ENCODE measurements around the gene EIF4EBP2.

Gene EIF4EBP2

DNA sequence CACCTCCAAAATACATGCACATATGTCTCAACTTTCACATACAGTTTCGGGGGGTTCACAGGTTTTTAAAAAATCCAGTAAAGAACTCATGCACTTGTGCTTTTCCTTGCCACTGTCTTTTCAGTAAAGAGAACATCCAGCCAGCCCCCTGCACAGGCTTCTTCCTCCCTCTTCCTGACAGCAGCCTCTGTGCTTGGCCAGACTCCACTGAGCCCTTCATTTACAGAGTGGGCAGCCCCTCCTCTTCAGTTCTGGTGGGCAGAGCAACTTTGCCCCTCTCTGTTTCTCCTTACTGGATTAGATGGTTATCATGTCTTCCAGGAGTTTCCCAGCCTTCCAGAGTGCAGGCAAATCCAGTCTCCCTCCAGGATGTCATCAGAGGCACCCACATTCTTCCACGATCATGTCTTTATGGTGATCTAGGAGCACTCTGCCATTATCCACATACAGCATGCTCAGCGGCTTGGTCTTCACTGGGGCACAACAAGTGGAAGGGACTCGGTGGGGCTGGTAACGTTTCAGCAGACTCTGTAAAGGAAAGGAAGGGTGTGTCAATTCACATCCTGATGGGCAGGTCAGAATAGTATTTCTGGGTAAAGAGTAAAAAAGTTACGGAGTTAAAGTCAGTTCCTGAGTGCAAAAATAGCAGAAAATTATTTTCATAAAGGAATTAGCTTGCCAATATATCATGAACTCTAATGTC is 28.8 kb downstream of the EIF4EBP2 start:
- no peak for DNase-seq (ENCODE audit: low spot score)

DNA sequence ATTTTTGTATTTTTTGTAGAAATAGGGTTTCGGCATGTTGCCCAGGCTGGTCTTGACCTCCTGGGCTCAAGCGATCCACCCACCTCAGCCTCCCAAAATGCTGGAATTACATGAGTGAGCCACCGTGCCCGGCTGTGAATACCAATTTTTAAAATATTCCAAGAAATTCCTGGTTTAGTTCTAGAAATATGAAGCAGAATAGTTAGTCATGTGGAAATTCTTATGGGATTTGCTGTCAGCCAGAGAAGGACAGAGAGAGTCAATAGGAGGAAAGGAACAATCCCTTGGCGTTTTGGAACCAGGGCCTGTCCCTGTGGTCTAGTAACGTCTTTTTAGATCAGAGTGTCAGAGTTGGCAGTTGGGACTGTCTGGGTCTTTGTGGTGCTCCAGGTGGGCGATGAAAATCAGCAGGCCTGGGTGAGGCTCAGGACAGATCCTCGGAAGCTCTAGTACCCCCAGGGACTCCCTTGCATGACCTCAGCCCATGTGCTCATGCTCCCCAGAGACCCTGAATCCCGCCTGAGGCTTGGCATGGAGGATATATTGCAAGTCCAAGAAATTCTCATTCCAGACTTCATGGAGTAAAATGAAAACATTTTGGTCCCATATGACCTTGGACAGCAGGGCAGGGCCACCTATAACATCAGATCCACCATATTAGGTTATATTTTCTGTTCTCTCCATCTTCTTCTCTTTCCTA is 29.8 kb downstream of the EIF4EBP2 start:
- DNase-seq (ENCODE audit: low spot score) = no peak

DNA sequence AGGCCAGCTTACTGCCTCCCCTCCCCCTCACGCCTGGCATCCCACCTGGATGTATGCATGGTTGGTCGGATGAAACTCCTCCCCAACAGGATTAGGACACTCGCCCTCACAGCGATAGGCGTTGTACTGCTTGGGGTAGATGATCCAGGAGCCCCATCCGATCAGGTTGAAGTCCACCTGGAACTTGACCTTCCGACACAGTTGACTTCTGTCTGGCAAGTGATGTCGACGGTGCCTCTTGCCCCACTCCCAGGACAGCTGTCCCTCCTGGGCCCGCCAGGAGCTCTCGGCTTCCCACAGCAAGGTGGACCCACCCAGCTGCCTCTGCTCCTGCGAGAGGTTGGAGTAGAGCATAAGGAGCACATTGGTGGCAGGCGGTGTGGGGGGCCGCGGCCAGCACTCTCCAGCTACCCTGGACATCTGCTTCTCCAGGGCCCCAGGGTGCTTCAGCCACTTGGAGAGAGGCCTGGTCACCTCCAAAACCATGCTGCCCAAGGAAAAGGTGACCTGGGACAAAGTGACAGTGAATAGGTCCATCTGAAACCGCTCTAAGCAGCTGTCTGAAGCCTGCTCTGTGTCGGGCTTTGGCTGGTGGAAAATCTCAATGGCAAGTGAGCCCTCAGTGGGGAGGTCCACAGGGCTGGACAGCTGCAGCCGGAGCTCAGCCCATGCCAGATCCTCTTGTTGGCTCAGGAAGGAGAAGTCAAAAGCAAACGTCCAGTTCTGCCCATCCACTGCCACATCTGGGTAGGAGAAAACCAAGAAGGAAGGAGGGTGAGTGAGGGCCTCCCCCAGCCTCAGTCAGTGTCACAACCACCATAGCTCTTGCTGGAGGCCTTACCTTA is 31.5 kb downstream of the EIF4EBP2 start:
- no peak for DNase-seq (ENCODE audit: low spot score)

DNA sequence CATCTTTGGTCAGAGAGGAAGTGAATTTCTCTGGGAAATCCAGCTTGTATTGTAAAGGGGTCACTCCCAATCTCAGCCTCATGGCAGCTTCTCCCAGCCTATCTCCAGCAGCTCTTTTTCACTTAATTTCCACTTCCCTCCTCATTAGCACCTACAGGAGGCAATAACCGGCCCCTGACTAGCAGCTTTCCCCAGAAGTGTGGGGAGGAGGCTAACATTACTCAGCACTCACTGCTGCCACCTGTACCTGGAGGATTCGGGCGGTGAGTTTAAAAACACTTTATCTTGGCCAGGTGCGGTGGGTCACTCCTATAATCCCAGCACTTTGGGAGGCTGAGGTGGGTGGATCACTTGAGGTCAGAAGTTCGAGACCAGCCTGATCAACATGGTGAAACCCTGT is 33.8 kb downstream of the EIF4EBP2 start:
- no peak for DNase-seq (ENCODE audit: low spot score)

DNA sequence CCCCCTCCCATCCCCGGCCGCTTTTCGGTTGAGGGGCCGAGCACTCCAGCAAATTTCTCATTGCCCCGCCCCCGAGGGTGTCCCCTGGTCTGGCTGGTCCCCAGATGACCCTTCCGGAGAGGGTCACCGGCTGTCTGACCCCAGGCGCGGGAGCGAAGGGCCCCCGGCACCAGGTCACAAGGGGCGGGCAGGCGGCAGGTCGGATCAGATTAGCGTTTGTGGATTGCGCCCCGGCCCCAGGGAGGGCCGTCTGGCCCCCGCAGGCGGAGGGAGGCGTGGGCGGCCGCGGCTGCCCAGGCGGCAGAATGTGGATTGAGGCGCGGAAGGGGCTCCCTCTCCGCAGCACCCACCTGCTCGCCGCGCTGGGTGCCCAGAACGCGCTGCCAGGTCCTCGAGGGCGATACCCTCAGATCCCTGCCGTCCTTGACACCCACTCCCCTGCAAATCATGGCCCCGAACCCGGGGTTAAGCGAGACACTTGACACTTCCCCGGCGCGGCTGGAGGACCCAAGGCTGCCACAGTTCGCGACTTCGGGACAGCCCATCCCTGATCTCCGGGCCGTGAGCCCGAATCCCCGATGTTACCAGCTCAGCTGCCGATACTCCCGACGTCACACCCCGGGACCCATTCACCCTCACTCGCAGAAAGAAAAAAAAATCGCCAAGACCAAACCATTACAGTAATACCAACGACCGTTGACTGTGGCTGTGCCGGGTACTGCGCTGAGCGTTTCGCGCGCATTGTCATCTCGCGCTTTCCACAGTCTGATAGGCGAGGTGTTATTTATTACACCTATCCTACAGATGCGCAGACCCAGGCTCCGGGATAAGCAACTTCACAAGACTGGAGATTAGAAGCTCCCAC is 36.6 kb downstream of the EIF4EBP2 start:
- no peak for DNase-seq (ENCODE audit: low spot score)

DNA sequence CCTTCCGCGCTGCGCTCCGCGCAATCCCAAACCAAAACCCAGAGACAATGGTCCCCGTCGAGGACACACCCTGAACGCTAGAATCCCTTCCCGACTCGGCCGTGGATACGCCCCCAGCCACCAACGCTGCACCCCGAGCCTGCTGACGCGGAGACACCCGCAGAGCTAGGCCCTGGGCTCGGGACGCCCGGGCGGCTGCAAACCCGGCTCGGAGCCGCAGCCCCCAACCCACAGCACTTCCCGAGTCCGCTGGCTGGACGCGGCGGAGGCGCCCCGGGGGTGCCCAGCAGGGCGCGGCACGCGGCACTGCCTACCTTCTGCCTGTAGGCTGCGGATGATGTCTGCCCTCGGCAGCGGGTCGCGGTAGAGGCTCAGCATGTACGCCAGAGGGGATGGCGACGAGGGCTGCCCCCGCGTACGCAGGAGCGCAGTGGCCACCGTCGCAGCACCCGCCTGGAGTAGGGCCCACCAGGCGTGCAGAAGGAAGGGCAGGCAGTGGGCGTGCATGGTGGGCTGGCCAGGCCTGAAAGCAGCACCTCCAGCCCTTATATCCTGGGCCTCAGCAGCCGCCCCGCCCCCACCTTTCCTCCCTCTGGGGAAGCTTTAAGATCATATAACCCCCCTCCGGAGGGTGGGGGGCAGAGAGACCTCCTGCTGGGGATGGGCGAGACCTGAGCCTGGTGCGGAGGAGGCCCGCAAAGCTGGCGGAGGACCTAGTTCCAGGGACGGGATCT is 37.4 kb downstream of the EIF4EBP2 start, which contains the start of gene NODAL:
TSS of gene NODAL (minus strand) at position 521 of the 734 bp plus-strand sequence. CDS start at position 507, 14 bp downstream.
- DNase-seq (ENCODE audit: low spot score) = no peak

DNA sequence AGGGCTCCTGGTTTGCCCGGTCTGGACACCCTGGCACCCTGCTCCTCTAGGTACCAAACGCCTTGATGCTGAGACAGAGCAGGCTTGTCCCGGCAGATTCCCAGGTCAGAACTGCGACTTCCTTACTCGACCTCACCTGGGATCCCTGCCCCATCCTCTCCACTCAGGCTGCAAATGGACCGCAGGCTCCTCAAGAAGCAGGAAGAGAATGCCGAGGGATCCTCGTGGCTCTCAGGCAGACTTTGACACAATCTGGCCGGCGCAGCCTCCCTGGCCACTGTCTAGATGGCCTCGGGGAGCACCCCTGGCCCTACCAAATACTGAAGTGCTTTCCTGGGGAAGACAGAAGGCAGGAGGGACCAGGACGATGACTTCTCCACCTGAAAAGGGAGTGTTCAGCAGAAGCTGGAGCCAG is 38.0 kb downstream of the EIF4EBP2 start:
- DNase-seq (ENCODE audit: low spot score) = no peak

DNA sequence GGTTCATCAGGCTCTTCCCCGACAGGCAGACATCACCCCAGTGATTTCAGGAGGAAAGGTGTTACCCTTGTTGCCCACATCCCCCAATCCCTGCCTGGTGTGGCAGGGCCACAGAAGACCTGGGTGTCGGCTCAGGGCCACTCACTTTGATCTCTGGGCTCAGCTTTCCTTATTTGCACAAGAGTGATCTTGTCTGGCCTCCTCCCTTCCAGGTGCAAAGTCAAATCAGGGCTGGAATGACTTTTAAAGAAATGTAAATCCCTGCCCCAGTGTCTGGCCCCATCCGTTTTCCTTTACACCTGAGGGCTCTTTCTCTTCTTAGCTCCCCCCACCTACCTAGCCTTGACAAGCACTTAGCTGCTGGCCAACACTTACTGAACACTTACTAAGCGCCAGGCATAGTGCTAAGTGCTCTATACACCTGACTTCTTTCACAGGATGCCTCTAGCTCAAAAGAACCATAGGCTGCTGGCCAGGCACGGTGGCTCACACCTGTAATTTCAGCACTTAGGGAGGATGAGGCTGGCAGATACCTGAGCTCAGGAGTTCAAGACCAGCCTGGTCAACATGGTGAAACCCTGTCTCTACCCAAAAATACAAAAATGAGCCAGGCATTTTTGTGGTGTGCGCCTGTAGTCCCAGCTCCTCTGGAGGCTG is 38.5 kb downstream of the EIF4EBP2 start:
- DNase-seq (ENCODE audit: low spot score) = no peak

DNA sequence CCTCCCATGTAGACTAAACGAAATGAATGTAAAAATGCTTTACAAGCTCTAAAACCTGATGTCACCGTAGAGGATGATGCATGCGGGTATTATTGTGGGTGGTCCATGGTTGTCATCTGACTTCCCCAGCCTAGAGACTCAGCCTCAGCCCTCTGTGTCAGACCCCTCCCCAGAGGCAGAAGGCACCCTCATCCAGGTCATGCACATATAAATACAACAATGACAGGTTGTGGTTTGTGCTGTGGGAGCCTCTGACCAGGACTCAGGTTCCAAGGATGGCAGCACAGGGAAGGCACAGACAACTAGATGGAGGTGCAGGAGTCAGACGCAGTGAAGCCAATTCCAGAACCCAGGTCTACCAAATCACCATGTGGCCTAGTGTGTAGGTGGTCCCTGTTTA is 40.8 kb downstream of the EIF4EBP2 start:
- DNase-seq (ENCODE audit: low spot score) = no peak

DNA sequence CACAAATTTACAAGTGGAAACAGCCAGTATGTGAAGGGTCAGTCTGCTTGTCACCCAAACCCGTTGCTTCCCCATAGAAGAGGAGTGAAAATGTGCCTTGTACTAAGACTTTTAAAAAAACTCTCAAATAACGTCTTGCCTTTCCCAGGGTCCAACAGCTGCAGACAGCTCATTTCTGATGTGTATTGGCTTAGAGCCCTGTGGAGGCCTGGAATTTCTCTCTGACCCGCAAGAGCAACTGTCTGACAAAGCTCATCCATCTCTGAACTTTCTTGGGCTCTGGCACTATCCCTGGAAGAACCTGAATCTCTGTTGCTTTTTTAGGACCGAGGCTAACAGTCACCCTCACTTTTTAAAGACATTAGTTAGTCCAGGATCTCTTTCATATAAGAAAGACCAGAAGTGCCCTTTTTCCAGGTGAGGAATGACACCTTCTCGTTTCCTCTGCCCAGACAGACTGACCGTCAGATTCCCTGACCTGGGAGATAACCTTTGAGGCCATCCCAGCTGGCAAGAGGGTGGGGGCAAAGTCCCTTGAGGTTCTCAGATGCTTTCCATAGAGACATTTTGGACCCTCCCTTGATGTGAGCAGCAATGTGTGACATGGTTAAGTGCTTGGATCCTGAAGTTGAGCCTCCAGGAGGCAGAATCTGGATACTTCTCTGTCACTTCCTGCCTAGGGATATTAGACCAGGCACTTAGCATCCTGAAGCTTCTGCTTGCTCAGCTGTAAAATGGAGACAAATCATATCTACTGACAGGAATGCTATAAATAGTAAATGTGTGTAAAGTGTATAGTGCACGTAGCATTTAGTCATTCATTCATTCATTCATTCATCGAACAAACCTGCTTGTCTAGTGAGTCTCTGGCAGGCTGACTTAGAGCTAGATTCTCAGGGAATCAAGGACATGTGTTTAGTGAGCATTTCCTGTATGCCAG is 42.0 kb downstream of the EIF4EBP2 start:
- peak; percentile 21 for DNase-seq (ENCODE audit: low spot score)

DNA sequence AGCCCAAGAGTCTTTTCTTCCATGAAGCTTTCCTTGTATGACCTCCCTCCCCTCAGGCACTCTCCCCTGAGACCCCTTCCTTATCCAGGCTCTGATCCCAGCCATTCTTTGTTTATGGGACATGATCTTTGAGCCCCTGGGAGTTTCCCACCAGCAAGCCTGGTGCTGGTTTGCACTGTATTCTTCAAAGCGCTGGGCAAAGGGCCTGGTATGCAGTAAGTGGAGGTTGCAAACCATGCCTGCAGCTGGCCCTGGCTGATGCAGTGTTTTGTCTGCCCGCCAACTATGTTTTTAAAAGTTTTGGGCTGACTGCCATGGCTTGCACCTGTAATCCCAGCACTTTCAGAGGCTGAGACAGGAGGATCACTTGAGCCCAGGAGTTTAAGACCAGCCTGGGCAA is 44.3 kb downstream of the EIF4EBP2 start:
- DNase-seq (ENCODE audit: low spot score) = no peak

DNA sequence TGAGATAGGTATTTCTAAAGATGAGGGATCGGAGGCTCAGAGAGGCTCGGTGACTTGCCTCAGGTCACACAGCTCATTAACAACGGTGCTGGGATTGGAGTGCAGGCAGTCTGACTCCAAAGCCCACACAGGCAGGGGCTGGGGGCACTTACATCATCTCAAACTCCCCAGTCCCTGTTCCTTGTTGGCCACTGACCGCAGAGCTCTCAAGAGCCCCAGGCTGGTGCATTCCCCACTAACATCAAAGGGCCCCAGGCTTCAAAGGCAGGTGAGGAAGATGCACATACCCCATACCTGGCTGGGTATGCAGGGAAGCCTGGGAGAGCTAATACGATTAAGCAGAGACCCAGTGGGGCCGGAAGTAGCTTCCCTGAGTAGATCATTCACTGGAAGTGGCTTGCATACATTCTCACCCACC is 51.3 kb downstream of the EIF4EBP2 start:
- no peak for DNase-seq (ENCODE audit: low spot score)

DNA sequence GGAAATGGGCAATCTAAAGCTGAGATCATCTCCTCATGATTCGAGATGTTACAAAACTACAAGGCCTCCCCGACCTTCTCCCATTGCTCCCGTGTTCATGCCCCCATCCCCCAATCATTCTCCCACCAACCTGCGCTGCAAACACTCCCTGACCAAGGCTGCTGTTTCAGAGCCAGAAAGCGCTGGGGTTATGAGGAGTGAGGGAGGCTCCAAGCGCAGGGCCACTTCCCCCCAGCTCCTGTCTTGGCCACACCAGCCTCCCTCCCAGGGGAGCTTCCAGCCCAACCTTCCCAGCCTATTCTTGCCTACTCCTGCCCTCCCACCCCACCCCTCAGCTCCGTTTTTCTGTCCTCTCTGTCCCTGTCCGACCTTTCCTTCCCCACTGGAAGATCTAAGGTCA is 52.2 kb downstream of the EIF4EBP2 start:
- DNase-seq (ENCODE audit: low spot score) = no peak

DNA sequence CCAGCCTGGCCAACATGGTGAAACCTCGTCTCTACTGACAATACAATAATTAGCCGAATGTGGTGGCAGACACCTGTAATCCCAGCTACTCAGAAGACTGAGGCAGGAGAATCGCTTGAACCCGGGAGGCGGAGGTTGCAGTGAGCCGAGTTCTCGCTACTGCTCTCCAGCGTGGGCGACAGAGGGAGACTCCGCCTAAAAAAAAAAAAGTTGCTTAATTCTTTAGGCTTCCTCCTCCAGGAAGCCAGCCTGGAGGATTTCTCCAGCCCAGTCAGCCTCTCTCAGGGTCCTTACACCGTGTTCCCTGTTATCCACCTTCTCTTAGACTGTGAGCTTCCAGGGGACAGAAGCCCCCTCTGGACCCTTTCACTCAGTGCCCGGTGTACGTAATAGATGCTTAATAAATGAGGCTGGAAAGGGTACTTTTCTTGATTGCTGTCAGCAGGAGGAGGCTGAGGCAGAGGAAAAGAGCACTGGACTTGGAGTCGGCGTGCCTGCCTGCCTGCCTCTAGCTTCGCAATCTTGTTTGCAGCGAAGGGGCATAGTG is 53.9 kb downstream of the EIF4EBP2 start:
- DNase-seq (ENCODE audit: low spot score) = no peak

DNA sequence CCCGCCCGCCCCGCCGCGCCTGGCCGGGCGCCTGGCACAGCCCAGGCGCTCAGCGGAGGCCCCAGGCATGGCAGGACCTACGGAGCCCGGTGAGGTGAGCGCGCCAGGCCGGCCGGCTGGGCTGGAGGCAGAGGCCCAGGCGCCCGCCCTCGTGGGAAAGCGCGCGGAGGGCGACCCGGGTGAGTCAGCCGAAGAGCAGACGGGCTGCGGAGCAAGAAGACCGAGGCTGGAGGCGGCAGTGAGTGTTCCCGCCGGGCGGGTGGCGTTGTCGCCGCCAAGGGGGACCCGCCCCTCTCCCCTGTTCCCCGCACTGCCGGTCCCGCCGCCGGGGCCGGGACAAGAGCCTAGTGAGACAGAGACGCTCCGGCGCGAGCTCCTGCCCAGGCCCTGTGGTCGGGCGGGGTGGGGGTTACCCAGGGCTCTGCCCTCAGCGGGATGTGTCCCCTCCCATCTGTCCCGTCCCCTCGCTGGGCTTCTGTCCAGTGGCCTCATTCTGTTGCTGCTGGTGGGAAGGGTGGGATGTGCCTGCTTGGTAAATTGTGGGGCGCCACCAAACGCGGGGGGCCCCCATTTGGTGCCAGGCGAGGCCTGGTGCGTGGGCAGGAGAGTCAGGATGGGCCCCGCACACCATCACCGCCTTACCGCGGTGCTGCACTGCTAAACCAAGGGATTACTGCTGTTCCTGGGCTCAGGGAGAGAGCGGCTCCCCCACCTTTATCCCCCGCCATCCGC is 54.5 kb downstream of the EIF4EBP2 start:
- DNase-seq (ENCODE audit: low spot score) = peak; percentile 77

DNA sequence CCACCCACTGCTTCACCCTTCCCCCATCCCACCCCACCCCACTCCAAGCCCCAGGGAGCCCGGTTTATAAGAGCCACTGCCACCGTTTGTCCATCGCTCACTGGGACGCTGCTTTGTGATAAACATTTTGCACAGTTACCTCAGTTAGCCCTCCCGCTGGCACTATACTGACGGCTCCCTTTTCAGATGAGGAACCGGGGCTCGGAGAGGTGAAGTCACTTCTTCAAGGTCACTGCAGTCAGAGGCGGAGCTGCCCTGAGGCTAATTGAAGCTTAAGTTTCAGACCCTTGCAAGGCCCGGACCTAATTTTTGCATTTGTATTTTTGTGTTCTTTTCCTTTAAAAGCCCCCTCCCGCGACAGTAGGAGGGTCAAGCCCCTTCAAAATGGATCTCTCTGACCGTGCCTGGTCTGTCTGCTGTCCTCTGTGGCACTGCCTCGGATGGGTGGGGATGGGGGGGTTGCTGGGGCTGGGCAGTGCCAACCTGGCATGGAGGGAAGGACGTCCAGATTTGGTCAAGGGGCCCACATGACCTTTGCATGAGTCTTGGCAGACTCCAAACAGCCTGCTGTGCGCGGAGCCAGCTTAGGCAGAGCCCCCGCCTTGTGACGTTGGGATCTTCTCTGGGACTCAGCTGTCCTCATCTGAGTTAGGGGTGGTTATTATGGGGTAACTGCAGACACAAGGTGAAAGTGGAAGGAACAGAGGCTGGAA is 55.3 kb downstream of the EIF4EBP2 start:
- no peak for DNase-seq (ENCODE audit: low spot score)

DNA sequence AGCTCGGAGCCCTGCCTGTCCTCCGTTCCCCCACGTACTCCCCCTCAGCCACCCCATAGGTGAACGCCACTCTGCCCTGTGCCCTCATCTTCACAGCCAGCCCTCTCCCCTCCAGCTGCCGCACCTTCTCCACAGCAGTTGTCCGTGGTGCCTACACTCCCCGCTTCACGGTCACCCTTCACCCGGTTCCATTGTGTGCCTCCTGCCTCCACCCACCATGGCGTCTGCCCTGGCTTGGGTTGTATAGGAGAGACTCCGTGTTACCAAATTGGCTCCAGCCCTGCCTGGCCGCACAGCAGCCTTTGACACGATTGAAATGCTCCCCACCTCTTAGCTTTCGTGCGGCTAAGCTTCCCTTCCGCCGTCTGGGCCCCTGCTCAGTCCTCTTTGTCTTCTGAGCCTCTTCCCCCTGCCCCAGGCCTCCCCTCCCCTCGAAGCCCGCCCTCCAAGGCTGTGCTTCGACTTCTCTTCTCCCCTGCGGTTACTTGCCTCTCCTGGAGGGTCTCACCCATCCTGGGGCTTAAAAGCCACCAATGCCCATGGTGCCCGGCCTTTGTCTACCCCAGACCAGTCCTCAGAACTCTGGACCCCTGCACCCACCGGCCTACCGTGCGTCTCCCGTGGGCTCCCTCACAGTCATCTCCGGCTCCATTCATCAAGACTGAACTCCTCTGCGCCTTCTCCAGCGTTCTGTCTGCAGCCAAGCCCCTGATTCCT is 56.0 kb downstream of the EIF4EBP2 start:
- no peak for DNase-seq (ENCODE audit: low spot score)
